Chondrocyte (in vitro differentiated cells): ENCODE measurements around the gene ACP7. TPM values are rescaled to one million over a fixed set of nuclear protein-coding genes. Genes with fewer than 3 reads are reported as not detected.

ENCODE experiments used
- total RNA-seq: library from RNA; stranded (reverse); gene quantifications from 3 replicates; pipeline ENCODE4 v1.2.1, GENCODE V29; 2021

The ACP7 gene
- total RNA-seq, 1 donor from 2014 or later: not detected

Other genes starting within 250 kb of the ACP7 start
- 214 to 255 TPM (median 222 TPM) in 3 replicates for gene HNRNPL, start 234.4 kb upstream of the ACP7 start, total RNA-seq
- 0.65 to 0.92 TPM (median 0.92 TPM) in 3 replicates for gene RINL, start 206.1 kb upstream of the ACP7 start, total RNA-seq
- gene SIRT2, start 184.8 kb upstream of the ACP7 start, total RNA-seq: 54.0 to 57.1 TPM (median 54.2 TPM) in 3 replicates
- 15.3 to 17.3 TPM (median 15.8 TPM) in 3 replicates for gene NFKBIB, start 184.4 kb upstream of the ACP7 start, total RNA-seq
- 0.69 TPM in 1 of 3 replicates, not detected in the others for gene CCER2, start 172.2 kb upstream of the ACP7 start, total RNA-seq
- gene SARS2, start 153.6 kb upstream of the ACP7 start, total RNA-seq: 14.4 to 25.8 TPM (median 15.6 TPM) in 3 replicates
- gene MRPS12, start 153.4 kb upstream of the ACP7 start, total RNA-seq: 23.1 to 34.0 TPM (median 27.7 TPM) in 3 replicates
- gene FBXO17, start 108.6 kb upstream of the ACP7 start, total RNA-seq: 40.2 to 44.9 TPM (median 40.6 TPM) in 3 replicates
- gene FBXO27, start 51.8 kb upstream of the ACP7 start, total RNA-seq: 4.6 to 7.4 TPM (median 6.7 TPM) in 3 replicates
- gene PAK4, start 41.4 kb downstream of the ACP7 start, total RNA-seq: 12.3 to 16.7 TPM (median 14.4 TPM) in 3 replicates
- gene NCCRP1, start 112.6 kb downstream of the ACP7 start, total RNA-seq: not detected in 3 replicates
- gene SYCN, start 119.9 kb downstream of the ACP7 start, total RNA-seq: not detected in 3 replicates
- gene IFNL3, start 160.6 kb downstream of the ACP7 start, total RNA-seq: not detected in 3 replicates
- gene IFNL4, start 164.5 kb downstream of the ACP7 start, total RNA-seq: not detected in 3 replicates
- not detected in 3 replicates for gene IFNL2, start 184.0 kb downstream of the ACP7 start, total RNA-seq
- gene IFNL1, start 212.0 kb downstream of the ACP7 start, total RNA-seq: not detected in 3 replicates
- gene LRFN1, start 236.5 kb downstream of the ACP7 start, total RNA-seq: 1.7 to 2.0 TPM (median 1.7 TPM) in 3 replicates